Endodermal cell (in vitro differentiated cells): ENCODE results near the gene DSCAML1. TPM values are rescaled to one million over a fixed set of nuclear protein-coding genes. Genes with fewer than 3 reads are reported as not detected.

Source experiments
- DNase-seq: peaks from one replicate; pipeline ENCODE4 v3.0.0-alpha.2; 2017
- H3K27ac ChIP-seq: 2 replicates; pipeline ENCODE4 v1.5.1; 2013; ENCODE audit warnings: mild to moderate bottlenecking, low read depth, low read length, moderate library complexity
- H3K27me3 ChIP-seq: 2 replicates; pipeline ENCODE4 v1.6.1; 2013; ENCODE audit warnings: mild to moderate bottlenecking, low read length, moderate library complexity; ENCODE audit not compliant: insufficient read depth, control insufficient read depth, poor library complexity, severe bottlenecking
- H3K36me3 ChIP-seq: 2 replicates; pipeline ENCODE4 v1.7.0; 2013; ENCODE audit warnings: mild to moderate bottlenecking, low read length, moderate library complexity; ENCODE audit not compliant: control insufficient read depth, insufficient read depth
- H3K4me1 ChIP-seq: one replicate; pipeline ENCODE4 v1.7.0; 2013; ENCODE audit warnings: low read length; ENCODE audit not compliant: control insufficient read depth, insufficient read depth
- H3K4me3 ChIP-seq: 2 replicates; pipeline ENCODE4 v1.5.1; 2013; ENCODE audit warnings: mild to moderate bottlenecking, low read length, moderate library complexity
- H3K9ac ChIP-seq: 2 replicates; pipeline ENCODE4 v1.6.1; 2013; ENCODE audit warnings: mild to moderate bottlenecking, low read length, moderate library complexity; ENCODE audit not compliant: poor library complexity, severe bottlenecking; ENCODE audit errors: extremely low read depth
- H3K9me3 ChIP-seq: 2 replicates; pipeline ENCODE4 v1.6.1; 2013; ENCODE audit warnings: mild to moderate bottlenecking, low read length, moderate library complexity; ENCODE audit not compliant: control insufficient read depth
- H3K27ac Mint-ChIP-seq: 2 replicates; pipeline ENCODE4 v1.8.0; 2020; ENCODE audit warnings: mixed read lengths
- H3K27me3 Mint-ChIP-seq: 2 replicates; pipeline ENCODE4 v1.8.0; 2021; ENCODE audit warnings: mild to moderate bottlenecking, mixed read lengths; ENCODE audit not compliant: insufficient read depth
- H3K36me3 Mint-ChIP-seq: 2 replicates; pipeline ENCODE4 v1.8.0; 2020; ENCODE audit warnings: low read depth, mixed read lengths
- H3K4me1 Mint-ChIP-seq: 2 replicates; pipeline ENCODE4 v1.8.0; 2020; ENCODE audit warnings: mixed read lengths
- H3K4me3 Mint-ChIP-seq: 2 replicates; pipeline ENCODE4 v1.8.0; 2020; ENCODE audit warnings: mild to moderate bottlenecking, moderate library complexity, mixed read lengths
- H3K9me3 Mint-ChIP-seq: 2 replicates; pipeline ENCODE4 v1.8.0; 2020; ENCODE audit warnings: mild to moderate bottlenecking, mixed read lengths
- CTCF ChIP-seq: fragments of 200-600 bp; sonication (generic); conservative IDR thresholded peaks from 2 replicates; pipeline ENCODE4 v1.5.0; 2021; ENCODE audit warnings: antibody characterized with exemption, mild to moderate bottlenecking
- WGBS, 2 experiments: methylation state at CpG; one replicate each; pipeline versions ENCODE4 v1.1.5 to v1.1.7; 2013; ENCODE audit warnings: missing lambda C conversion rate in 2 of 2, mixed read lengths in 1 of 2; ENCODE audit not compliant: insufficient coverage in 1 of 2, insufficient read length in 1 of 2; 5-methylcytosine and 5-hydroxymethylcytosine counted together
- total RNA-seq, 2 donors: library from RNA; stranded (reverse); fragmentation: NEBNext Ultra II Directional in 1 of 2; extraction: Animal tissue kit (Norgen Biotek cat#: 25700) in 1 of 2; gene quantifications; 2 replicates in 1 of 2; 3 replicates in 1 of 2; pipeline ENCODE4 v1.2.1, GENCODE V29; 2021

DSCAML1 gene
- total RNA-seq, 2 donors from 2014 or later: 5.6 to 10.9 TPM

GRCh38 chr11:117663821-117664220 lies 133.2 kb downstream of the DSCAML1 start:
- H3K36me3 Mint-ChIP-seq: no peaks in the 10 kb centered on the region
- peaks cover 18% of the 10 kb centered on the region for H3K4me1 Mint-ChIP-seq
- peaks cover 10% of the 10 kb centered on the region for H3K27me3 Mint-ChIP-seq
- H3K4me3 ChIP-seq: no peak overlapping the region
- no peak for TF ChIP-seq CTCF
- 73 to 82% methylated on average over 8 to 11 of the region's 11 CpGs for WGBS, 2 experiments
- H3K9ac ChIP-seq: no peak overlapping the region
- H3K36me3 ChIP-seq: no peaks in the 10 kb centered on the region
- H3K4me1 ChIP-seq: peaks cover 7% of the 10 kb centered on the region
- no peaks in the 10 kb centered on the region for H3K9me3 ChIP-seq
- H3K27ac ChIP-seq: peak overlapping the region; percentile 8
- H3K27me3 ChIP-seq: peaks cover 5% of the 10 kb centered on the region
- no peak overlapping the region for H3K4me3 Mint-ChIP-seq
- H3K9me3 Mint-ChIP-seq: no peaks in the 10 kb centered on the region
- no peak overlapping the region for H3K27ac Mint-ChIP-seq
- no peak for DNase-seq

GRCh38 chr11:117663414-117663813 lies 133.6 kb downstream of the DSCAML1 start:
- Mint-ChIP-seq H3K27ac (no peak overlapping the region), H3K4me3 (no peak overlapping the region), H3K4me1 (peaks cover 18% of the 10 kb centered on the region), H3K9me3 (no peaks in the 10 kb centered on the region), H3K27me3 (peaks cover 8% of the 10 kb centered on the region), H3K36me3 (no peaks in the 10 kb centered on the region)
- no peak overlapping the region for H3K9ac ChIP-seq
- H3K27ac ChIP-seq: peak overlapping the region; percentile 8
- peaks cover 9% of the 10 kb centered on the region for H3K27me3 ChIP-seq
- DNase-seq: no peak
- H3K4me1 ChIP-seq: peaks cover 6% of the 10 kb centered on the region
- no peak overlapping the region for H3K4me3 ChIP-seq
- TF ChIP-seq CTCF: no peak
- no peaks in the 10 kb centered on the region for H3K36me3 ChIP-seq
- no peaks in the 10 kb centered on the region for H3K9me3 ChIP-seq
- WGBS, 2 experiments: 67 to 86% methylated on average over 1 to 4 of the region's 5 CpGs

- Mint-ChIP-seq H3K9me3 (no peaks in the 10 kb centered on the region), H3K27ac (no peak overlapping the region), H3K4me3 (no peak overlapping the region), H3K4me1 (peaks cover 18% of the 10 kb centered on the region), H3K27me3 (peaks cover 9% of the 10 kb centered on the region), H3K36me3 (no peaks in the 10 kb centered on the region)
- Histone ChIP-seq H3K27me3 (peaks cover 15% of the 10 kb centered on the region), H3K9ac (no peak overlapping the region), H3K27ac (no peak overlapping the region), H3K9me3 (no peaks in the 10 kb centered on the region), H3K4me3 (no peak overlapping the region), H3K36me3 (no peaks in the 10 kb centered on the region), H3K4me1 (no peaks in the 10 kb centered on the region)
- no peak for DNase-seq
- 93 to 97% methylated on average over 14 of the region's 14 CpGs for WGBS, 2 experiments
- no peak for TF ChIP-seq CTCF
Observed at GRCh38 chr11:117662671-117663269, 134.2 kb downstream of the DSCAML1 start.
